Activated naive CD4-positive, alpha-beta T cell treated with anti-CD3 and anti-CD28 coated beads, Interleukin-2, amount 50 U/mL, for 72 hours (primary cell): ENCODE results near the gene TOGARAM2. TPM values are rescaled to one million over a fixed set of nuclear protein-coding genes. Genes with fewer than 3 reads are reported as not detected.

ENCODE experiments used
- ATAC-seq, 2 donors: fragments of 150-1000 bp; cut with Tn5 transposase; 2 replicates each; pipeline ENCODE4 v1.10.0; 2021; ENCODE audit warnings: mild to moderate bottlenecking in 2 of 2, moderate library complexity in 2 of 2
- DNase-seq, 2 donors: peaks; one replicate each; pipeline ENCODE4 v3.0.0; 2021 to 2022; ENCODE audit warnings: low spot score in 2 of 2
- H3K27ac Mint-ChIP-seq, 2 donors: one replicate each; pipeline ENCODE4 v1.8.0; 2022; ENCODE audit warnings: mild to moderate bottlenecking in 2 of 2, mixed read lengths in 2 of 2
- H3K36me3 Mint-ChIP-seq, 2 donors: one replicate each; pipeline ENCODE4 v1.8.0; 2022; ENCODE audit warnings: mixed read lengths in 2 of 2
- H3K9me3 Mint-ChIP-seq, 2 donors: one replicate each; pipeline ENCODE4 v1.8.0; 2022; ENCODE audit warnings: mixed read lengths in 2 of 2
- total RNA-seq, 2 donors: library from RNA; stranded (reverse); gene quantifications; one replicate each; pipeline ENCODE4 v1.2.3, GENCODE V29; 2022

Gene TOGARAM2
- total RNA-seq, 2 donors from 2014 or later = 0.36 to 4.3 TPM

GRCh38 chr2:29100564-29100963, 119.5 kb downstream of the TOGARAM2 start:
- Mint-ChIP-seq H3K36me3 (no peaks in the 10 kb centered on the region), H3K27ac (no peak overlapping the region), H3K9me3 (no peaks in the 10 kb centered on the region)
- DNase-seq (no peak), ATAC-seq (no peak)

Other genes with a start within 250 kb of the TOGARAM2 start
- 100 to 1,000 TPM; 185 to 201 TPM for gene PPP1CB, start 229.5 kb upstream of the TOGARAM2 start, total RNA-seq
- gene SPDYA, start 170.5 kb upstream of the TOGARAM2 start, total RNA-seq = 1 to 10 TPM; 1.8 to 2.0 TPM
- gene TRMT61B, start 111.0 kb upstream of the TOGARAM2 start, total RNA-seq = 10 to 100 TPM; 12.2 to 18.9 TPM
- 100 to 1,000 TPM in 1 of 2 donors, 10 to 100 TPM in 1; 64.1 to 102 TPM for gene WDR43, start 86.6 kb upstream of the TOGARAM2 start, total RNA-seq
- not detected for gene PCARE, start 93.2 kb downstream of the TOGARAM2 start, total RNA-seq
- 10 to 100 TPM; 19.7 to 27.7 TPM for gene CLIP4, start 134.1 kb downstream of the TOGARAM2 start, total RNA-seq